IMR-90 (cell line): ENCODE data around the gene CFL2. TPM values are rescaled to one million over a fixed set of nuclear protein-coding genes. Genes with fewer than 3 reads are reported as not detected.

Experiments
- ATAC-seq: fragments of 200-7000 bp; cut with Tn5 transposase; 2 replicates; pipeline ENCODE4 v1.9.1; 2020; ENCODE audit warnings: low read depth, mild to moderate bottlenecking, moderate library complexity
- BruUV-seq: library from RNA; stranded (reverse); fragments of 400-500 nt; replicated peaks from 2 replicates; lab custom pipeline; 2021; lab: Mats Ljungman, UMichigan
- CTCF ChIA-PET: fragments of 300-600 bp; formaldehyde crosslinking; extraction: SDS; loops from one replicate; lab custom pipeline; 2021; ENCODE audit warnings: antibody characterized with exemption; lab: Yijun Ruan, JAX
- POLR2A ChIA-PET: fragments of 300-600 bp; sonication (Branson Sonifier 250); formaldehyde crosslinking; loops from one replicate; lab custom pipeline; 2022; ENCODE audit warnings: antibody characterized with exemption; ENCODE audit not compliant: unreplicated experiment; lab: Charles Lee
- DNase-seq: peaks from one replicate; pipeline ENCODE4 v3.0.0; 2013
- H2AFZ ChIP-seq: replicated peaks from 2 replicates; pipeline ENCODE3; 2013; ENCODE audit warnings: low read length, mild to moderate bottlenecking; ENCODE audit not compliant: poor library complexity
- H2AK5ac ChIP-seq: 2 replicates; pipeline ENCODE4 v1.6.1; 2013; ENCODE audit warnings: low read depth, low read length, inconsistent platforms
- H2AK9ac ChIP-seq: replicated peaks from 2 replicates; pipeline ENCODE3; 2013; ENCODE audit warnings: mild to moderate bottlenecking, low read depth, low read length, moderate library complexity; ENCODE audit not compliant: poor library complexity
- H2BK120ac ChIP-seq: 2 replicates; pipeline ENCODE4 v1.6.1; 2013; ENCODE audit warnings: low read depth, low read length, inconsistent platforms
- H2BK15ac ChIP-seq: 3 replicates; pipeline ENCODE4 v1.6.1; 2013; ENCODE audit warnings: low read depth, low read length, inconsistent platforms
- H2BK20ac ChIP-seq: 2 replicates; pipeline ENCODE4 v1.6.1; 2013; ENCODE audit warnings: low read depth, mild to moderate bottlenecking, inconsistent platforms, low read length, moderate library complexity
- H2BK5ac ChIP-seq: 2 replicates; pipeline ENCODE4 v1.6.1; 2013; ENCODE audit warnings: mild to moderate bottlenecking, low read depth, low read length, inconsistent platforms; ENCODE audit not compliant: poor library complexity, severe bottlenecking
- H3K14ac ChIP-seq: replicated peaks from 2 replicates; pipeline ENCODE4 v1.6.1; 2013; ENCODE audit warnings: low read depth, low read length, inconsistent platforms
- H3K18ac ChIP-seq: 2 replicates; pipeline ENCODE4 v1.6.1; 2013; ENCODE audit warnings: low read depth, low read length, control low read depth
- H3K23ac ChIP-seq: 2 replicates; pipeline ENCODE4 v1.6.1; 2013; ENCODE audit warnings: low read depth, low read length, inconsistent platforms
- H3K27ac ChIP-seq: 2 replicates; pipeline ENCODE4 v1.5.1; 2013; ENCODE audit warnings: mild to moderate bottlenecking, control low read depth, low read length; ENCODE audit not compliant: insufficient read depth
- H3K27me3 ChIP-seq: 2 replicates; pipeline ENCODE4 v1.6.1; 2013; ENCODE audit warnings: low read length; ENCODE audit not compliant: control insufficient read depth, insufficient read depth
- H3K36me3 ChIP-seq: 2 replicates; pipeline ENCODE4 v1.6.1; 2013; ENCODE audit warnings: low read length, mixed read lengths; ENCODE audit not compliant: control insufficient read depth, insufficient read depth
- H3K4ac ChIP-seq: 2 replicates; pipeline ENCODE4 v1.6.1; 2013; ENCODE audit warnings: low read depth, low read length, inconsistent platforms
- H3K4me1 ChIP-seq: 2 replicates; pipeline ENCODE4 v1.6.1; 2013; ENCODE audit warnings: low read length, mixed read lengths; ENCODE audit not compliant: control insufficient read depth, insufficient read depth
- H3K4me2 ChIP-seq: 2 replicates; pipeline ENCODE4 v1.6.1; 2013; ENCODE audit warnings: low read depth, mild to moderate bottlenecking, control low read depth, low read length, moderate library complexity
- H3K4me3 ChIP-seq: 2 replicates; pipeline ENCODE4 v1.5.1; 2013; ENCODE audit warnings: low read depth, mild to moderate bottlenecking, control low read depth, low read length, moderate library complexity; ENCODE audit not compliant: insufficient read depth
- H3K56ac ChIP-seq: 2 replicates; pipeline ENCODE4 v1.6.1; 2013; ENCODE audit warnings: low read length, inconsistent platforms; ENCODE audit not compliant: insufficient read depth; ENCODE audit errors: extremely low read depth
- H3K79me1 ChIP-seq, 2 experiments: 2 replicates each; pipeline ENCODE4 v1.6.1; 2013; ENCODE audit warnings: low read length in 2 of 2, inconsistent platforms in 1 of 2, low read depth in 1 of 2
- H3K9ac ChIP-seq: 2 replicates; pipeline ENCODE4 v1.6.1; 2013; ENCODE audit warnings: low read depth, low read length, control low read depth
- H3K9me1 ChIP-seq: 2 replicates; pipeline ENCODE4 v1.6.1; 2013; ENCODE audit warnings: low read length, inconsistent platforms; ENCODE audit not compliant: insufficient read depth
- H3K9me3 ChIP-seq: 2 replicates; pipeline ENCODE4 v1.6.1; 2013; ENCODE audit warnings: low read length; ENCODE audit not compliant: control insufficient read depth, insufficient read depth
- H4K20me1 ChIP-seq: 2 replicates; pipeline ENCODE4 v1.6.1; 2013; ENCODE audit warnings: low read length, inconsistent platforms; ENCODE audit not compliant: insufficient read depth
- H4K5ac ChIP-seq: 2 replicates; pipeline ENCODE4 v1.6.1; 2013; ENCODE audit warnings: mild to moderate bottlenecking, low read depth, low read length, control low read depth
- H4K8ac ChIP-seq, 2 experiments: 2 replicates each; pipeline ENCODE4 v1.6.1; 2013; ENCODE audit warnings: low read depth in 2 of 2, low read length in 2 of 2, control low read depth in 1 of 2, inconsistent platforms in 1 of 2
- H4K91ac ChIP-seq: 2 replicates; pipeline ENCODE4 v1.6.1; 2013; ENCODE audit warnings: low read depth, low read length, inconsistent platforms; ENCODE audit not compliant: insufficient read depth
- BHLHE40 ChIP-seq: fragments of 150-350 bp; IDR thresholded peaks from 2 replicates; pipeline ENCODE4 v1.6.1; 2016; ENCODE audit warnings: mild to moderate bottlenecking, low read depth, low read length
- CEBPB ChIP-seq: IDR thresholded peaks from 2 replicates; pipeline ENCODE4 v1.6.1; 2012; ENCODE audit warnings: low read depth, low read length, improper control_type of control experiment
- CHD1 ChIP-seq: IDR thresholded peaks from 2 replicates; pipeline ENCODE4 v1.6.1; 2012; ENCODE audit warnings: low read depth, low read length, improper control_type of control experiment
- FOS ChIP-seq: fragments of 150-350 bp; IDR thresholded peaks from 2 replicates; pipeline ENCODE4 v1.6.1; 2016; ENCODE audit warnings: low read depth, low read length
- MAFK ChIP-seq: IDR thresholded peaks from 2 replicates; pipeline ENCODE4 v1.6.1; 2012; ENCODE audit warnings: low read depth, low read length, improper control_type of control experiment
- NFE2L2 ChIP-seq: fragments of 150-350 bp; IDR thresholded peaks from 2 replicates; pipeline ENCODE4 v1.6.1; 2016; ENCODE audit warnings: low read depth, mild to moderate bottlenecking, low read length
- RAD21 ChIP-seq: IDR thresholded peaks from 2 replicates; pipeline ENCODE4 v1.6.1; 2012; ENCODE audit warnings: low read length, improper control_type of control experiment
- RCOR1 ChIP-seq: IDR thresholded peaks from 2 replicates; pipeline ENCODE4 v1.6.1; 2012; ENCODE audit warnings: mild to moderate bottlenecking, low read length, improper control_type of control experiment; ENCODE audit not compliant: insufficient replicate concordance
- RFX5 ChIP-seq: IDR thresholded peaks from 2 replicates; pipeline ENCODE4 v1.8.0; 2012; ENCODE audit warnings: low read depth, mild to moderate bottlenecking, low read length, moderate library complexity
- SMC3 ChIP-seq: fragments of 150-350 bp; IDR thresholded peaks from 2 replicates; pipeline ENCODE4 v1.6.1; 2016; ENCODE audit warnings: low read depth, mild to moderate bottlenecking, antibody characterized with exemption, low read length, moderate library complexity
- WGBS, 2 experiments: methylation state at CpG; one replicate each; pipeline versions ENCODE4 v1.1.5 to v1.1.7; 2013; ENCODE audit warnings: missing lambda C conversion rate in 2 of 2; ENCODE audit not compliant: insufficient read length in 1 of 2; ENCODE audit errors: extremely low coverage in 2 of 2; 5-methylcytosine and 5-hydroxymethylcytosine counted together
- dilution Hi-C: fragments of 300-500 bp; cut with HindIII; formaldehyde crosslinking; loops from one replicate; pipeline ENCODE4 v1.14.3; 2018; ENCODE audit warnings: low sequenced_read_pairs; ENCODE audit not compliant: unreplicated experiment
- in situ Hi-C: fragments of 300-500 bp; cut with MboI; formaldehyde crosslinking; loops from 3 replicates; pipeline ENCODE4 v1.14.3; 2019; ENCODE audit warnings: low sequenced_read_pairs, inconsistent platforms, mixed read lengths
- intact Hi-C: fragments of 100-400 bp; cut with micrococcal nuclease; formaldehyde crosslinking; loops from 2 replicates; pipeline ENCODE4 v1.10.0; 2022
- polyA plus RNA-seq, 3 experiments: library from polyadenylated mRNA; depleted of rRNA; stranded (reverse); fragments of >200 nt; gene quantifications; 2 replicates each; pipeline ENCODE4 v1.2.3, GENCODE V29; 2012; ENCODE audit warnings: low replicate concordance in 1 of 3
- total RNA-seq: library from RNA; depleted of rRNA; stranded (reverse); fragments of >200 nt; gene quantifications from 2 replicates; pipeline ENCODE4 v1.2.3, GENCODE V29; 2012
- TF ChIP-seq, protein P1 (sequence below): conservative IDR thresholded peaks from 2 replicates; pipeline ENCODE4 v1.5.1; 2012; ENCODE audit warnings: mild to moderate bottlenecking, low read depth, low read length, improper control_type of control experiment
- TF ChIP-seq, protein P2 (sequence below): fragments of 150-350 bp; IDR thresholded peaks from 2 replicates; pipeline ENCODE4 v1.6.1; 2016; ENCODE audit warnings: low read depth, mild to moderate bottlenecking, low read length, moderate library complexity, borderline replicate concordance

Gene CFL2
- total and polyA plus RNA-seq, 2 of the 4 experiments (the other 2 are of a cell fraction) = 106 to 151 TPM

DNA sequence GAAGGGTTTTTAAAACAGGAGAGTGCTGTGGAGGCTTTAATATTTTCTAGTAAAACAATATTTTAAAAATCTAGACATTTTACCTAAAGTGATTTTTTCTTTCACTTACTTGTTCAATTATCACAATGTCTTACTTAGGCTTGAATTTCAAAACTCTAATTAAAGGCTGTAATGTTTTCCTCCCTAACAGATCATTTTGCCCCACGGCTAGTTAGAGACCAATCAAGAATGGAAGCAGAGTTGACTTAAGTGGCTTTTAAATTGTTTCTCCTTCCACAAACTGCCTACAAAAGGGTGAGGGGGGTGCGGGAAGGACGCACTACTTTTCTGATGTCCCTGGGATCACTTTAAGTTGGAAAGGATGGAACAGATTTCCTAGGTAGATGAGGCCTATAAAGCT is 9.5 kb upstream of the CFL2 start:
- H3K4me1 ChIP-seq = no peaks in the 10 kb centered on the region; the same call in 1 of the 2 replicates
- ATAC-seq (no peak), DNase-seq (no peak)
- dilution Hi-C loops = no loop called here
- H3K9me3 ChIP-seq = no peaks in the 10 kb centered on the region
- no peak overlapping the region for H3K4me2 ChIP-seq
- no peak overlapping the region for H2BK15ac ChIP-seq
- in situ Hi-C loops = no loop called here
- H3K4ac ChIP-seq = no peak overlapping the region
- H3K36me3 ChIP-seq = no peaks in the 10 kb centered on the region
- H4K8ac ChIP-seq = peak overlapping the region in 1 of 2 experiments; percentile 16; a peak in 1 of 4 replicates
- H3K14ac ChIP-seq = no peak overlapping the region
- H4K91ac ChIP-seq = no peak overlapping the region
- no TSS peak for BruUV-seq
- no peak overlapping the region for H2AK5ac ChIP-seq
- no peak overlapping the region for H3K9ac ChIP-seq
- no peak overlapping the region for H2BK20ac ChIP-seq
- H2BK5ac ChIP-seq = no peak overlapping the region
- H4K5ac ChIP-seq = no peak overlapping the region
- H2BK120ac ChIP-seq = no peak overlapping the region
- H2AK9ac ChIP-seq = no peak overlapping the region
- H3K4me3 ChIP-seq = no peak overlapping the region
- CTCF ChIA-PET = interaction anchor here (0.6 to 2.3 kb wide), 4 partner anchors 9 to 80 kb away, joined by 3 to 14 read pairs (median 7); no protein-coding TSS in a partner anchor
- H3K23ac ChIP-seq = no peak overlapping the region
- H3K79me1 ChIP-seq = no peaks in the 10 kb centered on the region
- no peak overlapping the region for H3K18ac ChIP-seq
- no peaks in the 10 kb centered on the region for H3K27me3 ChIP-seq
- intact Hi-C loops = loop anchor here (1.0 kb wide), 1 partner anchor 52 kb away; no protein-coding TSS in a partner anchor
- no peak overlapping the region for H2AFZ ChIP-seq
- no peak overlapping the region for H3K56ac ChIP-seq
- no peak for TF ChIP-seq MAFK
- no peak for TF ChIP-seq CHD1
- no peak for TF ChIP-seq RAD21
- TF ChIP-seq CEBPB = no peak
- TF ChIP-seq, protein P1, sequence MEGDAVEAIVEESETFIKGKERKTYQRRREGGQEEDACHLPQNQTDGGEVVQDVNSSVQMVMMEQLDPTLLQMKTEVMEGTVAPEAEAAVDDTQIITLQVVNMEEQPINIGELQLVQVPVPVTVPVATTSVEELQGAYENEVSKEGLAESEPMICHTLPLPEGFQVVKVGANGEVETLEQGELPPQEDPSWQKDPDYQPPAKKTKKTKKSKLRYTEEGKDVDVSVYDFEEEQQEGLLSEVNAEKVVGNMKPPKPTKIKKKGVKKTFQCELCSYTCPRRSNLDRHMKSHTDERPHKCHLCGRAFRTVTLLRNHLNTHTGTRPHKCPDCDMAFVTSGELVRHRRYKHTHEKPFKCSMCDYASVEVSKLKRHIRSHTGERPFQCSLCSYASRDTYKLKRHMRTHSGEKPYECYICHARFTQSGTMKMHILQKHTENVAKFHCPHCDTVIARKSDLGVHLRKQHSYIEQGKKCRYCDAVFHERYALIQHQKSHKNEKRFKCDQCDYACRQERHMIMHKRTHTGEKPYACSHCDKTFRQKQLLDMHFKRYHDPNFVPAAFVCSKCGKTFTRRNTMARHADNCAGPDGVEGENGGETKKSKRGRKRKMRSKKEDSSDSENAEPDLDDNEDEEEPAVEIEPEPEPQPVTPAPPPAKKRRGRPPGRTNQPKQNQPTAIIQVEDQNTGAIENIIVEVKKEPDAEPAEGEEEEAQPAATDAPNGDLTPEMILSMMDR = no peak
- TF ChIP-seq FOS = no peak
- no peak for TF ChIP-seq NFE2L2
- TF ChIP-seq RFX5 = no peak
- no peak for TF ChIP-seq RCOR1
- no peak for TF ChIP-seq SMC3
- TF ChIP-seq, protein P2, sequence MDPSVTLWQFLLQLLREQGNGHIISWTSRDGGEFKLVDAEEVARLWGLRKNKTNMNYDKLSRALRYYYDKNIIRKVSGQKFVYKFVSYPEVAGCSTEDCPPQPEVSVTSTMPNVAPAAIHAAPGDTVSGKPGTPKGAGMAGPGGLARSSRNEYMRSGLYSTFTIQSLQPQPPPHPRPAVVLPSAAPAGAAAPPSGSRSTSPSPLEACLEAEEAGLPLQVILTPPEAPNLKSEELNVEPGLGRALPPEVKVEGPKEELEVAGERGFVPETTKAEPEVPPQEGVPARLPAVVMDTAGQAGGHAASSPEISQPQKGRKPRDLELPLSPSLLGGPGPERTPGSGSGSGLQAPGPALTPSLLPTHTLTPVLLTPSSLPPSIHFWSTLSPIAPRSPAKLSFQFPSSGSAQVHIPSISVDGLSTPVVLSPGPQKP = no peak
- TF ChIP-seq BHLHE40 = no peak
- no peaks in the 10 kb centered on the region for H4K20me1 ChIP-seq
- H3K27ac ChIP-seq = no peak overlapping the region
- POLR2A ChIA-PET = no interaction called here
- WGBS, 2 experiments = no CpG with 5 or more reads among the region's 3 CpGs
- peaks cover 4% of the 10 kb centered on the region for H3K9me1 ChIP-seq
